ENCODE measurements around the gene CDYL.

DNA sequence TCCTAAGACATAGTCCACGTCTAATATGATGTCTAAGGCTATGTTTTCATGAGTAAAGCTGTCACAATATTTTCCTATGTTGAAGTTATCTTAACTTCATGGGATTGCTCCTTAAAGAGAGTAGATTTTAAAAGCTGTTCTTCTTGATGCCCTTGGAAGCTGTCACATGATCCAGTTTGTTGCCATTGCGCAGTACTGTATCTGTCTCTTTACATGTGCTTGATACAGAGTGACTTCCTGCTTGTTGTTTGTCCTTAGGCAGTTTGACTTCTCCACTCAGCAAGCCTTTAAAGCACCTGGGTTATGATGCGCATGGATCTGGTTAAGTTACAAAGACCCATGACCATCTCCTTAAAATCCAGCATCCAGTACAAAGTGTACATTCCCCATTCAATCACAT lies 85.4 kb downstream of the CDYL start:
- TF ChIP-seq, protein P1, sequence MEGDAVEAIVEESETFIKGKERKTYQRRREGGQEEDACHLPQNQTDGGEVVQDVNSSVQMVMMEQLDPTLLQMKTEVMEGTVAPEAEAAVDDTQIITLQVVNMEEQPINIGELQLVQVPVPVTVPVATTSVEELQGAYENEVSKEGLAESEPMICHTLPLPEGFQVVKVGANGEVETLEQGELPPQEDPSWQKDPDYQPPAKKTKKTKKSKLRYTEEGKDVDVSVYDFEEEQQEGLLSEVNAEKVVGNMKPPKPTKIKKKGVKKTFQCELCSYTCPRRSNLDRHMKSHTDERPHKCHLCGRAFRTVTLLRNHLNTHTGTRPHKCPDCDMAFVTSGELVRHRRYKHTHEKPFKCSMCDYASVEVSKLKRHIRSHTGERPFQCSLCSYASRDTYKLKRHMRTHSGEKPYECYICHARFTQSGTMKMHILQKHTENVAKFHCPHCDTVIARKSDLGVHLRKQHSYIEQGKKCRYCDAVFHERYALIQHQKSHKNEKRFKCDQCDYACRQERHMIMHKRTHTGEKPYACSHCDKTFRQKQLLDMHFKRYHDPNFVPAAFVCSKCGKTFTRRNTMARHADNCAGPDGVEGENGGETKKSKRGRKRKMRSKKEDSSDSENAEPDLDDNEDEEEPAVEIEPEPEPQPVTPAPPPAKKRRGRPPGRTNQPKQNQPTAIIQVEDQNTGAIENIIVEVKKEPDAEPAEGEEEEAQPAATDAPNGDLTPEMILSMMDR (IDR thresholded peaks at IDR 0.05) = no peak
- TF ChIP-seq POLR2A (IDR thresholded peaks at IDR 0.05) = no peak

Data from lower leg skin (tissue), 3 donors.